SU-DHL-6 (cell line): Measurements from ENCODE around the gene FOXO3.

Source experiments
- H2AFZ ChIP-seq: fragments of 200-600 bp; sonication (generic); 2 replicates; pipeline ENCODE4 v1.6.1; 2014; ENCODE audit warnings: low read depth, mild to moderate bottlenecking, moderate library complexity, mixed read lengths, antibody characterized with exemption, low read length; ENCODE audit not compliant: severe bottlenecking
- H3F3A ChIP-seq: fragments of 200-600 bp; shearing (Covaris generic); 2 replicates; pipeline ENCODE4 v1.6.0; 2016; ENCODE audit warnings: antibody characterized with exemption, mild to moderate bottlenecking; ENCODE audit not compliant: insufficient read depth
- H3K27ac ChIP-seq: fragments of 200-600 bp; sonication (generic); 2 replicates; pipeline ENCODE4 v1.5.1; 2016; ENCODE audit warnings: low read depth, mild to moderate bottlenecking, low read length, moderate library complexity, mixed read lengths
- H3K27me3 ChIP-seq: fragments of 200-600 bp; sonication (generic), shearing (Covaris generic); 2 replicates; pipeline ENCODE4 v1.6.0; 2014; ENCODE audit warnings: mild to moderate bottlenecking, low read length
- H3K36me3 ChIP-seq: fragments of 200-600 bp; sonication (generic); 2 replicates; pipeline ENCODE4 v1.6.1; 2014; ENCODE audit warnings: mild to moderate bottlenecking, low read length, mixed read lengths
- H3K4me2 ChIP-seq: fragments of 300-600, 200-600 bp; shearing (Covaris generic), sonication (generic); 2 replicates; pipeline ENCODE4 v1.6.0; 2014; ENCODE audit warnings: low read length, low read depth, mild to moderate bottlenecking; ENCODE audit not compliant: poor library complexity, severe bottlenecking
- H3K4me3 ChIP-seq: fragments of 200-600 bp; sonication (generic); 2 replicates; pipeline ENCODE4 v1.5.1; 2014; ENCODE audit warnings: antibody characterized with exemption, low read length, mild to moderate bottlenecking, mixed read lengths; ENCODE audit not compliant: insufficient read depth, poor library complexity, severe bottlenecking
- H3K79me2 ChIP-seq: fragments of 200-600 bp; sonication (generic); 2 replicates; pipeline ENCODE4 v1.6.1; 2014; ENCODE audit warnings: mild to moderate bottlenecking, low read length, moderate library complexity; ENCODE audit not compliant: insufficient read depth
- H3K9ac ChIP-seq: fragments of 200-600 bp; sonication (generic); 2 replicates; pipeline ENCODE4 v1.7.0; 2014; ENCODE audit warnings: mild to moderate bottlenecking, low read length
- H3K9me2 ChIP-seq: fragments of 200-600 bp; sonication (generic); replicated peaks from 2 replicates; pipeline ENCODE4 v1.6.1; 2014; ENCODE audit warnings: low read length; ENCODE audit not compliant: insufficient read depth
- H3K9me3 ChIP-seq: fragments of 200-600 bp; sonication (generic); 2 replicates; pipeline ENCODE4 v1.6.1; 2014; ENCODE audit warnings: low read length, mixed read lengths; ENCODE audit not compliant: insufficient read depth
- H4K20me1 ChIP-seq: fragments of 200-600 bp; sonication (generic); 2 replicates; pipeline ENCODE4 v1.6.1; 2014; ENCODE audit warnings: low read depth, mild to moderate bottlenecking, antibody characterized with exemption, low read length, moderate library complexity, mixed read lengths
- EZH2phosphoT487 ChIP-seq: fragments of 200-600 bp; sonication (generic), shearing (Covaris generic); conservative IDR thresholded peaks from 2 replicates; pipeline ENCODE4 v1.6.1; 2018; ENCODE audit warnings: mild to moderate bottlenecking, antibody characterized with exemption, low read length, moderate library complexity, mixed read lengths
- TF ChIP-seq, protein P1 (sequence below): fragments of 200-600 bp; sonication (generic); IDR thresholded peaks from one replicate; pipeline ENCODE4 v1.5.1; 2017; ENCODE audit warnings: antibody characterized with exemption, mild to moderate bottlenecking, low read length, moderate library complexity; ENCODE audit not compliant: insufficient read depth, poor library complexity, severe bottlenecking

The FOXO3 gene

DNA sequence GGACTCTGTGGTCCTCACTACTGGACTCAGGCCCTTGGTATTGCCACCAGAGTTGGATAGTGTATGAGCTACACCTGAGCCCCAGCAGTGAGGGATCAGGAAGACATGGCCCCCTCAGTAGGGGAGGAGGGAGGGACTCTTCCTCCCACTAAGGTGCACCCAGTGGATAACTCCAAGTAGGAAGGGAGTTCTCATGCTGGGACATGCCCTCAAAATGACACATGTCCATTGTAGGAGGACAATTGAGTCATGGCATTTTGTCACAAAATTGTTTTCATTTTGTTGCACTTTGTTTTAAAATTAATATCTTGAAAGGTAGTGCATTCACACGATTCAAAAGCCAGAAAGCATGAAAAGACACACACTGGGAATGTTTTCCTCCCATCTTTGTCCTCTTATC, 127.2 kb downstream of the FOXO3 start:
- TF ChIP-seq, protein P1, sequence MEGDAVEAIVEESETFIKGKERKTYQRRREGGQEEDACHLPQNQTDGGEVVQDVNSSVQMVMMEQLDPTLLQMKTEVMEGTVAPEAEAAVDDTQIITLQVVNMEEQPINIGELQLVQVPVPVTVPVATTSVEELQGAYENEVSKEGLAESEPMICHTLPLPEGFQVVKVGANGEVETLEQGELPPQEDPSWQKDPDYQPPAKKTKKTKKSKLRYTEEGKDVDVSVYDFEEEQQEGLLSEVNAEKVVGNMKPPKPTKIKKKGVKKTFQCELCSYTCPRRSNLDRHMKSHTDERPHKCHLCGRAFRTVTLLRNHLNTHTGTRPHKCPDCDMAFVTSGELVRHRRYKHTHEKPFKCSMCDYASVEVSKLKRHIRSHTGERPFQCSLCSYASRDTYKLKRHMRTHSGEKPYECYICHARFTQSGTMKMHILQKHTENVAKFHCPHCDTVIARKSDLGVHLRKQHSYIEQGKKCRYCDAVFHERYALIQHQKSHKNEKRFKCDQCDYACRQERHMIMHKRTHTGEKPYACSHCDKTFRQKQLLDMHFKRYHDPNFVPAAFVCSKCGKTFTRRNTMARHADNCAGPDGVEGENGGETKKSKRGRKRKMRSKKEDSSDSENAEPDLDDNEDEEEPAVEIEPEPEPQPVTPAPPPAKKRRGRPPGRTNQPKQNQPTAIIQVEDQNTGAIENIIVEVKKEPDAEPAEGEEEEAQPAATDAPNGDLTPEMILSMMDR, result no peak
- no peak for TF ChIP-seq EZH2phosphoT487
- no peaks in the 10 kb centered on the region for H3F3A ChIP-seq
- H3K79me2 ChIP-seq, result no peaks in the 10 kb centered on the region
- no peaks in the 10 kb centered on the region for H3K36me3 ChIP-seq
- H2AFZ ChIP-seq, result no peak overlapping the region
- H3K4me3 ChIP-seq, result no peak overlapping the region
- H3K27ac ChIP-seq, result no peak overlapping the region
- H3K9me3 ChIP-seq, result no peaks in the 10 kb centered on the region
- no peak overlapping the region for H3K9ac ChIP-seq
- H3K4me2 ChIP-seq, result no peak overlapping the region
- H3K27me3 ChIP-seq, result no peaks in the 10 kb centered on the region
- no peaks in the 10 kb centered on the region for H4K20me1 ChIP-seq
- H3K9me2 ChIP-seq, result no peaks in the 10 kb centered on the region

DNA sequence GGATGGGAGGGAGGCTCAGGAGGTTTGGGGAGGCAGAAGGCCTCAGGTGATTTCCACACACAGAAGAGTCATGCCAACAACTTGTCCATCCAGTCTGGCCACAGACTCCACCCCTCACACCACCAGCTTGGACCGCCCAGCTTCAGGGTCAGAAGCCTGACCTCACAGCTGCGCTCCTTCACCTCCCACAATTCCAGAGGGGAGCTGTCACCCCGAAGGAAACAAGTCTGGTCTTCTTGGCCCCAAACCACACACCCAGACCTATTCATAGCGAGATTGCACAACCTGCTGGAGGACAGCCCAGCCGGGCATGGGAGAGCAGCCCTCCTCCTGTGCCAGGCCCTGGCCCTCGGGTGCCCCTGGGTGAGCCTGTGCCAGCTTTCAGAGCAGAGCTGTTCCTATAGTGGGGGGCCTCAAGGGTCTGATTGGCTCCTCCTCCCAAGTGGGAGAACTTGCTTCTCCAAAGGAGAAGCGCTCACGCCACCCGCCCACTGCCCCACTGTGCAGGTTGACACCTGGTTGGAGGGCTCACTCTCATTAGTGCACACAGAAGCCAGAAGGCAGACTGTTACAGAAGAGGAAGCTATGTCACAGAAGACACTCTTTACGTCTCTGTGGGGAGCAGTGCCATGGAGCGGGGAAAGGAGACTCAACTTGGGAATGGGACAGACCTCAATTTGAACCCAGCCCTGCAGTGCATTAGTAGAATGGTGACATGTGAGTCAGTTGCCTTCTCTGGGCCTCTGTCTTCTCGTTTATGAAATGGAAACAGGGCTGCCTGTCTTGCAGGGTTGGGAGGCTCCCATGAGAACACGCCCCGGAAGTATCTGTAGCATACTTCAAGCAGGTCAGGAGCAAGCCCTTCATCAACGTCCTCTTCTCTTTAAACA, 128.8 kb downstream of the FOXO3 start:
- Histone ChIP-seq H2AFZ (no peak overlapping the region), H3K36me3 (no peaks in the 10 kb centered on the region), H3K4me3 (no peak overlapping the region), H3K27ac (no peak overlapping the region), H3K9me3 (no peaks in the 10 kb centered on the region), H3K27me3 (no peaks in the 10 kb centered on the region), H3K79me2 (no peaks in the 10 kb centered on the region), H3F3A (no peaks in the 10 kb centered on the region), H4K20me1 (no peaks in the 10 kb centered on the region), H3K9ac (no peak overlapping the region), H3K4me2 (no peak overlapping the region), H3K9me2 (no peaks in the 10 kb centered on the region)
- no peak for TF ChIP-seq EZH2phosphoT487
- TF ChIP-seq, protein P1, result no peak

DNA sequence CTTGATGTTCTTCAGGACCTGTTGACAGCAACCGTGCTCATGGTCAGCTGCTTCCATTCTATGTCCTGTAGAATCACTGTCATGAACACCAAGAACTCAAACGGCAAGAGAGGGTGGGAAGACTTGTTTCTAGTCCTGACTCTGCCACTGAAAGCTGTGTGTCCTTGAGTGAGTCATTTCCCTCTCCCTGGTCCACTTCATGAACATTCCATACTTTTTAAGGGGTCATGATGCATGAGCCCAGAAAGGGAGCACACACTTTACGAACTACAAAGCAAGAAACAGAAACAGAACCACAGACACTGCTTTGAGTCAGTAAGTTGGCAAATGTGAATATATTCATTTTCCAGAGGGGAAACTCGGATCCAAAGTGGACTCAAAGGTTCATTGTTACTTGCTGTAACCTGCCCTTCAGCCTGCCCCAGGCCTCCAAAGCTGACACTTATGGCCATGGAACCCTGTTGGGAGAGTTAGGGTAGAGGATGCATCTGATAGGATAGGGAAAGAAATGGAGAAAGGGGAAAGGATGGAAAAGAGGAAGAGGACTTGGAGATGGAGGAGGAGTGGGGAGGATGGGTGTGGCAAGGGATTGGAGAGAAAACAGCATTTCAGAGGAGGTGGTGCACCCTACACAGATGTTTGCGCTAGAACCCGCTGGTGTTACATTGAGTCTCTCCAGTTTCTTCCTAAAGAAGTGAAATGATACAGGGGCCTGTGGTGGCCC, 129.8 kb downstream of the FOXO3 start:
- H3K27me3 ChIP-seq, result no peaks in the 10 kb centered on the region
- no peaks in the 10 kb centered on the region for H3K9me3 ChIP-seq
- TF ChIP-seq EZH2phosphoT487, result no peak
- TF ChIP-seq, protein P1, result no peak
- H3K9me2 ChIP-seq, result no peaks in the 10 kb centered on the region
- H3K4me3 ChIP-seq, result no peak overlapping the region
- no peak overlapping the region for H3K9ac ChIP-seq
- H3K79me2 ChIP-seq, result no peaks in the 10 kb centered on the region
- H3K27ac ChIP-seq, result no peak overlapping the region
- no peak overlapping the region for H2AFZ ChIP-seq
- H3K4me2 ChIP-seq, result no peak overlapping the region
- no peaks in the 10 kb centered on the region for H3F3A ChIP-seq
- no peaks in the 10 kb centered on the region for H4K20me1 ChIP-seq
- H3K36me3 ChIP-seq, result no peaks in the 10 kb centered on the region
